KOPT-K1 (cell line): ENCODE data around the gene DNAH11.

ENCODE experiments used
- H3K27ac ChIP-seq: fragments of 200-600 bp; sonication (generic); 2 replicates; pipeline ENCODE4 v1.5.1; 2016; ENCODE audit warnings: antibody characterized with exemption, mild to moderate bottlenecking, low read depth, low read length; ENCODE audit not compliant: poor library complexity, severe bottlenecking
- H3K36me3 ChIP-seq: fragments of 200-600 bp; sonication (generic); 2 replicates; pipeline ENCODE4 v1.5.1; 2017; ENCODE audit warnings: antibody characterized with exemption, mild to moderate bottlenecking, low read length, moderate library complexity; ENCODE audit not compliant: insufficient read depth
- H3K9me3 ChIP-seq: fragments of 200-600 bp; sonication (generic); 2 replicates; pipeline ENCODE4 v1.5.1; 2017; ENCODE audit warnings: antibody characterized with exemption, low read length, mild to moderate bottlenecking; ENCODE audit not compliant: insufficient read depth, poor library complexity, severe bottlenecking

Gene DNAH11

GRCh38 chr7:21939858-21940372 is 397.1 kb downstream of the DNAH11 start:
- Histone ChIP-seq H3K9me3 (peaks cover 36% of the 10 kb centered on the region), H3K36me3 (peaks cover 69% of the 10 kb centered on the region), H3K27ac (no peak overlapping the region)

GRCh38 chr7:21941611-21942141 is 398.8 kb downstream of the DNAH11 start:
- peaks cover 19% of the 10 kb centered on the region for H3K9me3 ChIP-seq
- H3K27ac ChIP-seq: peak overlapping the region; percentile 92
- peaks cover 56% of the 10 kb centered on the region for H3K36me3 ChIP-seq

- Histone ChIP-seq H3K27ac (peak overlapping the region; percentile 92), H3K9me3 (peaks cover 6% of the 10 kb centered on the region)
Measured at GRCh38 chr7:21942955-21943354, 400.1 kb downstream of the DNAH11 start.

GRCh38 chr7:21943436-21943835 is 400.6 kb downstream of the DNAH11 start:
- Histone ChIP-seq H3K9me3 (peaks cover 1% of the 10 kb centered on the region), H3K36me3 (peaks cover 39% of the 10 kb centered on the region), H3K27ac (peak overlapping the region; percentile 92)

More at GRCh38 chr7:21942955-21943354, 400.1 kb downstream of the DNAH11 start:
- H3K36me3 ChIP-seq: peaks cover 43% of the 10 kb centered on the region

DNA sequence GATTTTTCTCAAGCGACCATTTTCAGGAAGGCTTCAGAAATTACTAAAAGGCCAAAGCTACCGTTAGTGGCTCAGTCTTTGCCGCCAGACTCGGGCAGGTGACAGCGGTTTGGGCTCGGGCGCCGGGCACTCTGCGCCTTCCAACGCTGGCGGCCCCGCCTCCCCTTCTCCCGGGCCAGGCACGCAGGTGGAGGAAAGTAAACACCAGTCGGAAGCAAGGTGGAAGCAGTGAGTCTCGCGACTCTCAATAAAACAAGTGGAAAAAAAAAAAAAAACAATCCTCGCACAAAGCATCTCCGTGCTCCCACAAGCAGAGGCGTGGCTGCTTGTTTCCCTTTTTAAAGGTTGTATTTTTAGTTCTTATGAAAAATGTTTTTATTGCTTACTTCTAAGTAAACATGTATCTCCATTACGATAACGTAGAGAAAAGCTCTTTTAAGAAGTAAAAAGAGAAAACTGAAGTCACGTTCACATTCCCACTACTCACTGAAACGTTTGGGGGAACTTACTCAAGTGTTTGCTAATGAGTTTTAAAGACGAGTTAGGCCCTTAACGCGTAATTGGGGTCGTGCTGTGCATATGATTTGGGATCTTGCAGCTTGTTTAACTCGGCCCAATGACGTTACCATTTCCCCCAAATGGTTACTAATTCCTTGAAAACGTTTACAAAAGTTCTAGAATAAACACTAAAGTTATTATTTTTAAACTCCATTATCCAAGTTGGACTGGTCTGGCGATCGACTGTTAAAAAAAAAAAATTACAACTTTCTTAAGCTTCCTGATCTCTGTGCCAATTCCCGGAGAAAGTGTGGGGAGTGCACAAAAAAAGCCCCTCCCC is 402.0 kb downstream of the DNAH11 start:
- H3K27ac ChIP-seq: peak overlapping the region; percentile 92

DNA sequence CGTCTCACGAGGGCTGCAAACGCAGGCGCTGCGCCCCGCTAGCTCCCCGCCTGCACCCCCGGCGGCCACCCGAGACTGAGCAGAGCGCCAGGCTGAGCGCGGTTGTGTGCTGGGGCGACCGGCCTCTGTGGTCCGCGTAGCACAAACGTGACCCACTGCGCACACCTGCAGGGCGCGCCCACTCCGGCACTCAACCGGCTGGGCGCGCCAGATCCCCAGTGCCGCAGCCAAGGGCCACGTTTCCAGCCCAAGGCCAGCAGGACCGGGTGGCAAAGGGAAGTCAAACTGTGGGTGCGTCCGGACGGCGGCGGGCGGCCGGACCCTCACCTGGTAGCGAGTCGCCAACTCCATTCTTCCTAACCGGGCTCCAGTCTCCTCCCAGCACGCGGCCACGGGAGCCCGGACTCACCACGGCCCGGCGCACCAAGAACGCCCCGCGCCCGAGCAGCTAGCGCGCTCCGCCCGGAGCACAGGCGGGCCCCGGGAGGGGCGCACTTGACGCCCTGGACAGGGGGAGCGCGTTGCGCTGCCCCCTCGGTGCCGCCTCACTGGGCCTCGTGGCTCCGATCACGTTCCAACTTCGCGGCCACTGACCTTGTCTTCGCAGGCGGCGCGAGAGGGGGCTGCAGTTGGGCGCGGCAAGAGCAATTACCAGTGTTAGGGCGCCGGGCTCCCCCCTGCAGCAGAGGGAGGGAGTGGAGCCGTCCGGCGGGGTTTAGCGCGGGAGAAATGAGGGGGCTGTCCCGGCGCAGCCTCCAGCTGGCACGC is 402.8 kb downstream of the DNAH11 start, which contains the start of gene CDCA7L:
Gene CDCA7L (minus strand): TSS at position 446 of the 768 bp plus-strand sequence. CDS start 95 bp downstream, at position 351.
- H3K9me3 ChIP-seq: no peaks in the 10 kb centered on the region
- peak within 1 kb of the TSS; percentile 92 for H3K27ac ChIP-seq
- H3K36me3 ChIP-seq: peaks cover 16% of the 10 kb centered on the region

More for the DNA sequence above, 402.0 kb downstream of the DNAH11 start:
- no peaks in the 10 kb centered on the region for H3K9me3 ChIP-seq
- H3K36me3 ChIP-seq: peaks cover 25% of the 10 kb centered on the region

- H3K27ac ChIP-seq: peak overlapping the region; percentile 92
Measured at GRCh38 chr7:21946222-21946709, 403.4 kb downstream of the DNAH11 start.

DNA sequence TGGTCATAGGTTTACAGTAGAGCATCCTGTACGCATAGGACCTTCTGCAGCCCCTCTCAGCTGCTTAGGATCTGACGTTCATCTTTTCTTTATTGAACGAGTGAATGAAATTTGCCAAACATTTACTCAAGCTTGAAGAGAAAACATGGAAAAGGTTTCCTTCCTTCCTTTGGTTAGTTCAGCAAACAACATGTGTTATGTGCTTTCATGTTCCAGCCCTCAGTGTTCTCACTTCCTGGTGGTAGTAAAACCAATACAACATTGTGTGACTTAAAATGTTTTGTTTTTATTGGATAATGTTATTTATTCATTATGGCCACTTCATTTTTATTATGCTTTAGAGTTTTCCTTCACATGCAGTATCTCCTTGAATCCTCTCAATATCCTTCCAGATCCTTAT is 404.2 kb downstream of the DNAH11 start:
- Histone ChIP-seq H3K36me3 (peaks cover 14% of the 10 kb centered on the region), H3K27ac (no peak overlapping the region), H3K9me3 (no peaks in the 10 kb centered on the region)

More at GRCh38 chr7:21946222-21946709, 403.4 kb downstream of the DNAH11 start:
- Histone ChIP-seq H3K36me3 (peaks cover 14% of the 10 kb centered on the region), H3K9me3 (no peaks in the 10 kb centered on the region)

- H3K27ac ChIP-seq: no peak overlapping the region
- H3K9me3 ChIP-seq: no peaks in the 10 kb centered on the region
- peaks cover 8% of the 10 kb centered on the region for H3K36me3 ChIP-seq
Measured at GRCh38 chr7:21947946-21948345, 405.1 kb downstream of the DNAH11 start.

DNA sequence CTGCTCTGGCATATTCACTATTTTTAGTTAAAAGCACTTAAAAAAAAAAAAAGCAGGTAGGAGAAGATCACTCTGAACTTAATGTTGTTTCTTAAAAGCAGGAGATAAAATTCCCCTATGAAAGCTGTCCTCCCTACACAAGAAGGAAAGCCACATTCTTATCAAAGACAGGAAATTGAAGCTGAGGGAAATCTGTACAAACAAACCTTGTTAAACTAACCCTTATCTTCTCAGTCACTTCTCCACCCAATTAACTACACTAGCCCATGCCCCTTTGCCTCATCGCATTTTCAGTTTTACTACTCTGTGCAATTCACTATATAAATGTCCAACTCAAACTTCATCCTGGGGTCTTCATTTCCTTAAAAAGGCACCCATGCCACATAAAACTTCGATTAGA is 405.5 kb downstream of the DNAH11 start:
- H3K9me3 ChIP-seq: no peaks in the 10 kb centered on the region
- H3K36me3 ChIP-seq: peaks cover 4% of the 10 kb centered on the region
- H3K27ac ChIP-seq: no peak overlapping the region

- Histone ChIP-seq H3K36me3 (no peaks in the 10 kb centered on the region), H3K27ac (no peak overlapping the region), H3K9me3 (no peaks in the 10 kb centered on the region)
Measured at GRCh38 chr7:21948887-21949540, 406.2 kb downstream of the DNAH11 start.
